HG03060 (cell line): ENCODE results near the gene XPC.
"Not testable (repeated sequence)": the region's sequence is repeated elsewhere in the genome, so short reads cannot be mapped to it uniquely, and the experiment has no call there.

Source experiments
- ATAC-seq: cut with Tn5 transposase; IDR thresholded peaks from one replicate; pipeline ENCODE4 v1.9.1; 2021; ENCODE audit warnings: low read depth, moderate number of reproducible peaks; ENCODE audit not compliant: unreplicated experiment

Gene XPC

DNA sequence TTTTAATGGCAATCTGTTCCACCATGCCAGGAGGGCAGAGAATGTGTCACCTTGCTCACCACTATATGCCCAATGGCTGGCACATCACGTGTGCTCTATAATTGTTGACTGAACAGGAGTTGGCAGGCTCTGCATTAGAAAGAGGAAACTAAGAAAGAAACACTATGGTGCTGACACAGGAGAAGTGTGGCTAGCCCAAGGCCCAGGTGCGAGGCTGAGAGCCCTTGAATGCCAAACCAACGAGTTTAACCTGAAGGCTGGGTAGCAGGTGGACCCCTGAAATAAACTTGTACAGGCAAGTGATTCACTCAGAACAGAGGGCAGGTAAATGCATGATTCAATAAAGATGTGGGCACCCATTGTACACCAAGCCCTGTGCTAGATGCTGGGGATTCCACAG, 56.1 kb downstream of the XPC start:
- no peak for ATAC-seq

- ATAC-seq = no peak
Measured at GRCh38 chr3:14121859-14122258, 56.5 kb downstream of the XPC start.

GRCh38 chr3:14120921-14121448, 57.4 kb downstream of the XPC start:
- ATAC-seq = not testable (repeated sequence)

GRCh38 chr3:14120111-14120920, 58.1 kb downstream of the XPC start:
- ATAC-seq = no peak

DNA sequence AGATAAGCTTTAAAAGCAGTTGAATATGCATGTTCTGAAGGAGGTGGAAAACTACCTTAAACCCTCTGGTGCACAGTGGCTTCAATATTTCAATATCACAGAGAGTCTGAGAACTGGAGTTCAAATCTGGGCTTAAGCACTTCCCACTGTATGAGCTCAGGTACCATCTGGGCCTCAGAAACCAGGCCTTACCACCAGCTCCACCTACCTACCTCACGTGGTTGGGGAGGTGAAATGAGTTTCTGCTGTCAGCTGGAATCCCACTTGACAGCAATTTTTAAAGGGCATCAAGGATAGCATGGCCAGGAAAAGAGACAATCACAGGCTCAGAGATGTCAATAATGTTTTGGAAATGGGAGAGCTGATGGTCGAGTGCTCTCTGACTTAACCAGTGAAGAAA, 58.8 kb downstream of the XPC start:
- no peak for ATAC-seq

GRCh38 chr3:14118400-14119381, 59.7 kb downstream of the XPC start:
- ATAC-seq = no peak

- ATAC-seq = no peak
Measured at GRCh38 chr3:14117468-14118399, 60.7 kb downstream of the XPC start.

GRCh38 chr3:14113965-14114635, 64.3 kb downstream of the XPC start:
- no peak for ATAC-seq

DNA sequence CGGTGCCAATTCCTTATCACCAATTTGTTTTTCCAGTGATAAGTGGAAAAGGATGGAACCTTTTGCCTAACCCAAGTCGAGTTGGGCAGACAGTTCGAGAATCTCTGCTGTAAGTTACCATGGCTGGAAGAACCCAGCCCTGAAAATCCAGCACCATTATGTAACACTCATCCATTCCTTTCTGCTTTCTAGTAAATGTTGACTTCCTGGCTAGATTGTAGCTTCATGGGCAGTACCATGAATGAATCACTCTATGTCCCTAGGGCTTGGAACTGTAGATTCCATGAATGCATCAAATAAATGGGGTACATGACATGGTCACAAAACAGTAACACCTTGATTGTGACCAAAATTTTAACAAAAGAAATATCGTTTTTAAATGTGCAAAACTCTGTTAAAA, 67.7 kb downstream of the XPC start:
- ATAC-seq = no peak

- ATAC-seq = not testable (repeated sequence)
Measured at GRCh38 chr3:14109821-14110220, 68.6 kb downstream of the XPC start.

DNA sequence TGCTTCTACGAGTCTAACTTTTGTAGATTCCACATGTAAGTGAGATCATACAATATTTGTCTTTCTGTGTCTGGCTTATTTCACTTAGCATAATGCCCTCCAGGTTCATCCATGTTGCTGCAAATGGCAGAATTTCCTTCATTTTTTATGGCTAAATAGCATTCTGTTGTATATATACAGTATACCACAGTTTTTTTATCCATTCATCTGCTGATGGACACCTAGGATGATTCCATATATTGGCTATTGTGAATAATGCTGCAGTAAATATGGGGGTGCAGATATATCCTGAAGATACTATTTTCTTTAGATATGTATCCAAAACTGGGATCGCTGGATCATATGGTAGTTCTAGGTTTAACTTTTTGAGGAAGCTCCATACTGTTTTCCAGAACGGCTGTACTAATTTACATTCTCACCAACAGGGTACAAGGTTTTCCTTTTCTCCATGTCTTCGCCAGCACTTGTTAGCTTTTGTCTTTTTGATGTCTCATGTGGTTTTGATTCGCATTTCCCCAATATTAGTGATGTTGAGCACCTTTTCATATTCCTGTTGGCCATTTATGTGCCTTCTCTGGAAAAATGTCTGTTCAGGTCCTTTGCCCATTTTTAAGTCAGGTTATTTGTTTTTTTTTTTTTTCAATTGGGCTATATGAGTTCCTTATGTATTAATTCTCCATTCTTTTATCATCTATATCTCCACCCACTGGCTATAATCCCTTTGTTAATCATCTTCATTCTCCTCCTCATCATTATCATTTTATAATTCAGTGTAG, 80.6 kb downstream of the XPC start:
- ATAC-seq = no peak

DNA sequence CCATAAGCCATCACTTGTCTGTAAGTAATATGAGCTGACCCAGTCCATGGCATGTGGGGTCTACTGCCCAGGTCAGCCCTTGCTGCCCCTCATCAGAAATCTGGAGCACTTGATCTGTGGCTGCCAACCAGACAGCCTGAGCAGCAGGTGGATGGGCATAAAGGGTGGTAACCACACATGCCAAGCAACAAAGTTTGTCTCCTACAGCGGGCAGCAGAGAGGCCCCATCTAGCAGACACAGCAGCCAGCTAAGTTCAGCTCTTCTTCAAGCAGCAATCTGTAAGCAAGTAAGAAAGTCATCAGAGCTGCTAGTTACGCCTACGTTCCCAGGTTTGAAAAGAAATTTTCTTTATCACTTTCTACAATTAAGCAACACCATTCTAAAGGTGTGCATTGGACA, 81.7 kb downstream of the XPC start:
- ATAC-seq = no peak
